H9 (cell line): ENCODE data around the gene EXOC6. TPM values are rescaled to one million over a fixed set of nuclear protein-coding genes. Genes with fewer than 3 reads are reported as not detected.

Source experiments
- DNase-seq: peaks from one replicate; pipeline ENCODE4 v3.0.0-alpha.2; 2017
- H2AFZ ChIP-seq: one replicate; pipeline ENCODE4 v1.6.1; 2013; ENCODE audit warnings: mild to moderate bottlenecking, low read length, control low read depth, moderate library complexity
- H2AK5ac ChIP-seq: 2 replicates; pipeline ENCODE4 v1.6.1; 2013; ENCODE audit warnings: low read length, control low read depth, mixed read lengths; ENCODE audit not compliant: insufficient read length
- H2BK120ac ChIP-seq: one replicate; pipeline ENCODE4 v1.6.1; 2013; ENCODE audit warnings: low read depth, mild to moderate bottlenecking, low read length, control low read depth, inconsistent platforms; ENCODE audit not compliant: poor library complexity, severe bottlenecking
- H2BK12ac ChIP-seq: 2 replicates; pipeline ENCODE4 v1.6.1; 2013; ENCODE audit warnings: low read length, control low read depth, mixed read lengths, low read depth; ENCODE audit not compliant: insufficient read length
- H2BK15ac ChIP-seq: 2 replicates; pipeline ENCODE4 v1.6.1; 2013; ENCODE audit warnings: low read depth, low read length, control low read depth
- H2BK20ac ChIP-seq: one replicate; pipeline ENCODE4 v1.6.1; 2013; ENCODE audit warnings: low read depth, mild to moderate bottlenecking, low read length, control low read depth, inconsistent platforms; ENCODE audit not compliant: poor library complexity, severe bottlenecking
- H2BK5ac ChIP-seq: 2 replicates; pipeline ENCODE4 v1.6.1; 2013; ENCODE audit warnings: low read length, control low read depth, mixed read lengths; ENCODE audit not compliant: insufficient read length
- H3K14ac ChIP-seq: 2 replicates; pipeline ENCODE4 v1.6.1; 2013; ENCODE audit warnings: low read length, control low read depth; ENCODE audit not compliant: insufficient read depth
- H3K18ac ChIP-seq: 2 replicates; pipeline ENCODE4 v1.6.1; 2013; ENCODE audit warnings: low read depth, mild to moderate bottlenecking, mixed read lengths, low read length, control low read depth; ENCODE audit not compliant: insufficient read length
- H3K23ac ChIP-seq: 2 replicates; pipeline ENCODE4 v1.6.1; 2013; ENCODE audit warnings: low read length, control low read depth, mixed read lengths, low read depth; ENCODE audit not compliant: insufficient read length
- H3K23me2 ChIP-seq: 2 replicates; pipeline ENCODE4 v1.6.1; 2013; ENCODE audit warnings: low read depth, mild to moderate bottlenecking, mixed read lengths, low read length, control low read depth; ENCODE audit not compliant: insufficient read length, poor library complexity, severe bottlenecking
- H3K27ac ChIP-seq: 2 replicates; pipeline ENCODE4 v1.5.1; 2013; ENCODE audit warnings: low read length, control low read depth, mixed read lengths, low read depth; ENCODE audit not compliant: insufficient read length
- H3K27me3 ChIP-seq: 2 replicates; pipeline ENCODE4 v1.6.1; 2013; ENCODE audit warnings: low read length, control low read depth, inconsistent platforms; ENCODE audit not compliant: insufficient read depth
- H3K4ac ChIP-seq: 2 replicates; pipeline ENCODE4 v1.6.1; 2013; ENCODE audit warnings: low read depth, mild to moderate bottlenecking, control low read depth, inconsistent platforms, low read length, moderate library complexity
- H3K4me1 ChIP-seq: 2 replicates; pipeline ENCODE4 v1.6.1; 2013; ENCODE audit warnings: low read length, control low read depth, inconsistent platforms; ENCODE audit not compliant: insufficient read depth
- H3K4me2 ChIP-seq: 2 replicates; pipeline ENCODE4 v1.6.1; 2013; ENCODE audit warnings: low read length, control low read depth, mixed read lengths; ENCODE audit not compliant: insufficient read length, insufficient read depth
- H3K56ac ChIP-seq: 2 replicates; pipeline ENCODE4 v1.6.1; 2013; ENCODE audit warnings: low read depth, mild to moderate bottlenecking, mixed read lengths, low read length, control low read depth; ENCODE audit not compliant: insufficient read length
- H3K79me1 ChIP-seq: 2 replicates; pipeline ENCODE4 v1.6.1; 2013; ENCODE audit warnings: low read depth, mild to moderate bottlenecking, moderate library complexity, low read length, control low read depth, inconsistent platforms; ENCODE audit not compliant: insufficient read depth, poor library complexity, severe bottlenecking
- H3K79me2 ChIP-seq: 2 replicates; pipeline ENCODE4 v1.6.1; 2013; ENCODE audit warnings: low read length, control low read depth, inconsistent platforms; ENCODE audit not compliant: insufficient read depth
- H3K9ac ChIP-seq: 2 replicates; pipeline ENCODE4 v1.6.1; 2013; ENCODE audit warnings: low read length, control low read depth, mixed read lengths; ENCODE audit not compliant: insufficient read length; ENCODE audit errors: extremely low read depth
- H3K9me3 ChIP-seq: one replicate; pipeline ENCODE4 v1.6.1; 2013; ENCODE audit warnings: low read depth, low read length, inconsistent platforms; ENCODE audit not compliant: control insufficient read depth
- H3T11ph ChIP-seq: one replicate; pipeline ENCODE4 v1.6.1; 2013; ENCODE audit warnings: mild to moderate bottlenecking, low read length, control low read depth, inconsistent platforms
- H4K20me1 ChIP-seq: one replicate; pipeline ENCODE4 v1.6.1; 2013; ENCODE audit not compliant: control insufficient read depth, insufficient read length, insufficient read depth
- H4K5ac ChIP-seq: 2 replicates; pipeline ENCODE4 v1.6.1; 2013; ENCODE audit warnings: low read depth, mild to moderate bottlenecking, mixed read lengths, low read length, control low read depth; ENCODE audit not compliant: insufficient read length
- H4K8ac ChIP-seq: replicated peaks from 2 replicates; pipeline ENCODE4 v1.6.1; 2013; ENCODE audit warnings: low read length, control low read depth, mixed read lengths, low read depth; ENCODE audit not compliant: insufficient read length
- H4K91ac ChIP-seq: 2 replicates; pipeline ENCODE4 v1.6.1; 2013; ENCODE audit warnings: low read depth, mild to moderate bottlenecking, moderate library complexity, mixed read lengths, low read length, control low read depth; ENCODE audit not compliant: insufficient read length
- H3K27ac Mint-ChIP-seq, 3 experiments: 2 replicates in 2 of 3; 3 replicates in 1 of 3; pipeline ENCODE4 v1.8.0; 2020 to 2021; ENCODE audit warnings: mixed read lengths in 3 of 3, mild to moderate bottlenecking in 1 of 3, moderate library complexity in 1 of 3
- H3K27me3 Mint-ChIP-seq: 2 replicates; pipeline ENCODE4 v1.8.0; 2021; ENCODE audit warnings: low read depth, mild to moderate bottlenecking, moderate library complexity, mixed read lengths
- H3K36me3 Mint-ChIP-seq, 3 experiments: 2 replicates in 2 of 3; 3 replicates in 1 of 3; pipeline ENCODE4 v1.8.0; 2020 to 2021; ENCODE audit warnings: low read depth in 3 of 3, mixed read lengths in 3 of 3; ENCODE audit not compliant: insufficient read depth in 1 of 3
- H3K4me1 Mint-ChIP-seq, 2 experiments: 2 replicates each; pipeline ENCODE4 v1.8.0; 2020; ENCODE audit warnings: mixed read lengths in 2 of 2
- H3K4me3 Mint-ChIP-seq, 2 experiments: 2 replicates in 1 of 2; 3 replicates in 1 of 2; pipeline ENCODE4 v1.8.0; 2020 to 2021; ENCODE audit warnings: mild to moderate bottlenecking in 2 of 2, mixed read lengths in 2 of 2, moderate library complexity in 1 of 2
- H3K9me3 Mint-ChIP-seq, 2 experiments: 2 replicates in 1 of 2; 3 replicates in 1 of 2; pipeline ENCODE4 v1.8.0; 2020; ENCODE audit warnings: mild to moderate bottlenecking in 2 of 2, mixed read lengths in 2 of 2, moderate library complexity in 1 of 2
- CTCF ChIP-seq: fragments of 200-600 bp; sonication (generic); conservative IDR thresholded peaks from 3 replicates; pipeline ENCODE4 v1.8.0; 2021; ENCODE audit warnings: antibody characterized with exemption, mild to moderate bottlenecking
- WGBS: extraction: QIAGEN DNeasy Blood & Tissue Kit; methylation state at CpG from one replicate; pipeline ENCODE4 v1.1.7; 2013; ENCODE audit warnings: missing lambda C conversion rate, low lambda C conversion rate, mixed read lengths; ENCODE audit not compliant: insufficient read length; ENCODE audit errors: extremely low coverage; 5-methylcytosine and 5-hydroxymethylcytosine counted together
- total RNA-seq: library from RNA; stranded (reverse); gene quantifications from 2 replicates; pipeline ENCODE4 v1.2.1, GENCODE V29; 2021

Gene EXOC6
- total RNA-seq, 1 experiment from 2014 or later = 9.0 TPM

GRCh38 chr10:92832998-92833650 lies 15.2 kb upstream of the EXOC6 start:
- no peaks in the 10 kb centered on the region for H3K9me3 ChIP-seq
- H3K23me2 ChIP-seq = no peaks in the 10 kb centered on the region
- H2BK120ac ChIP-seq = no peak overlapping the region
- no peaks in the 10 kb centered on the region for H4K20me1 ChIP-seq
- no peak overlapping the region for H4K91ac ChIP-seq
- no peak overlapping the region for H4K5ac ChIP-seq
- no CpG with 5 or more reads among the region's 2 CpGs for WGBS
- H3K27ac ChIP-seq = no peak overlapping the region
- H3K4me2 ChIP-seq = no peak overlapping the region
- no peak overlapping the region for H2AK5ac ChIP-seq
- no peak overlapping the region for H4K8ac ChIP-seq
- H2BK20ac ChIP-seq = no peak overlapping the region
- Mint-ChIP-seq H3K27ac (no peak overlapping the region), H3K9me3 (no peaks in the 10 kb centered on the region), H3K4me1 (peaks cover 3 to 16% of the 10 kb centered on the region in 2 experiments; a peak in 3 of 4 replicates), H3K27me3 (no peaks in the 10 kb centered on the region), H3K4me3 (no peak overlapping the region), H3K36me3 (no peaks in the 10 kb centered on the region)
- no peaks in the 10 kb centered on the region for H3K27me3 ChIP-seq
- no peak overlapping the region for H2AFZ ChIP-seq
- TF ChIP-seq CTCF = no peak
- no peak overlapping the region for H3K4ac ChIP-seq
- no peak overlapping the region for H3K9ac ChIP-seq
- DNase-seq = no peak
- H2BK12ac ChIP-seq = no peak overlapping the region
- no peak overlapping the region for H2BK15ac ChIP-seq
- peaks cover 3% of the 10 kb centered on the region; the same call in 1 of the 2 replicates for H3K4me1 ChIP-seq
- H3K79me1 ChIP-seq = no peaks in the 10 kb centered on the region
- no peak overlapping the region for H2BK5ac ChIP-seq
- H3K79me2 ChIP-seq = no peaks in the 10 kb centered on the region
- no peak overlapping the region for H3K23ac ChIP-seq
- no peak overlapping the region for H3T11ph ChIP-seq
- H3K18ac ChIP-seq = no peak overlapping the region
- no peak overlapping the region for H3K56ac ChIP-seq
- H3K14ac ChIP-seq = no peak overlapping the region
